CD4-positive, alpha-beta T cell (primary cell): ENCODE results near the gene SCN1A. TPM values are rescaled to one million over a fixed set of nuclear protein-coding genes. Genes with fewer than 3 reads are reported as not detected.
"Not testable (repeated sequence)": the region's sequence is repeated elsewhere in the genome, so short reads cannot be mapped to it uniquely, and the experiment has no call there.

ENCODE experiments used
- ATAC-seq: fragments of 200-7000 bp; cut with Tn5 transposase; one replicate; pipeline ENCODE4 v1.10.0; 2022; ENCODE audit warnings: mild to moderate bottlenecking; ENCODE audit not compliant: poor library complexity
- CTCF ChIA-PET: fragments of 350-600 bp; sonication (Branson Sonifier 250); formaldehyde crosslinking; loops from one replicate; lab custom pipeline; 2021; ENCODE audit warnings: antibody characterized with exemption, inconsistent platforms; lab: Charles Lee
- POLR2A ChIA-PET: fragments of 350-600 bp; sonication (Branson Sonifier 250); formaldehyde crosslinking; loops from one replicate; lab custom pipeline; 2021; ENCODE audit warnings: antibody characterized with exemption, inconsistent platforms; lab: Charles Lee
- DNase-seq, 14 experiments: peaks; one replicate each; pipeline ENCODE4 v3.0.0-alpha.2; 2013 to 2020; ENCODE audit warnings: mixed read lengths in 2 of 14
- H3K27ac ChIP-seq, 2 donors: one replicate each; pipeline versions ENCODE4 v1.5.1 to v1.7.0; 2013; ENCODE audit warnings: low read length in 2 of 2, low read depth in 1 of 2, mild to moderate bottlenecking in 1 of 2
- H3K27me3 ChIP-seq, 2 experiments: 1 replicate in 1 of 2; 2 replicates in 1 of 2; pipeline versions ENCODE4 v1.6.1 to v1.7.0; 2013; ENCODE audit warnings: low read length in 2 of 2, control low read depth in 1 of 2, mild to moderate bottlenecking in 1 of 2, moderate library complexity in 1 of 2; ENCODE audit not compliant: insufficient read depth in 2 of 2, control insufficient read depth in 1 of 2
- H3K36me3 ChIP-seq: one replicate; pipeline ENCODE4 v1.6.1; 2013; ENCODE audit warnings: low read length, control low read depth; ENCODE audit not compliant: insufficient read depth
- H3K4me1 ChIP-seq: one replicate; pipeline ENCODE4 v1.6.1; 2013; ENCODE audit warnings: low read length, control low read depth; ENCODE audit not compliant: insufficient read depth
- H3K4me3 ChIP-seq: one replicate; pipeline ENCODE4 v1.5.1; 2013; ENCODE audit warnings: mild to moderate bottlenecking, low read length, moderate library complexity
- H3K9me3 ChIP-seq, 2 experiments: 1 replicate in 1 of 2; 2 replicates in 1 of 2; pipeline versions ENCODE4 v1.6.1 to v1.7.0; 2013; ENCODE audit warnings: low read length in 2 of 2, mild to moderate bottlenecking in 2 of 2, control low read depth in 1 of 2, moderate library complexity in 1 of 2; ENCODE audit not compliant: control insufficient read depth in 1 of 2, insufficient read depth in 1 of 2
- H3K27ac Mint-ChIP-seq: one replicate; pipeline ENCODE4 v1.8.0; 2020; ENCODE audit warnings: mixed read lengths
- H3K27me3 Mint-ChIP-seq: one replicate; pipeline ENCODE4 v1.8.0; 2021; ENCODE audit warnings: mixed read lengths
- H3K36me3 Mint-ChIP-seq: one replicate; pipeline ENCODE4 v1.8.0; 2021; ENCODE audit warnings: low read depth, mixed read lengths
- H3K4me1 Mint-ChIP-seq: one replicate; pipeline ENCODE4 v1.8.0; 2021; ENCODE audit warnings: low read depth, mixed read lengths
- H3K4me3 Mint-ChIP-seq: one replicate; pipeline ENCODE4 v1.8.0; 2020; ENCODE audit warnings: mild to moderate bottlenecking, mixed read lengths
- H3K9me3 Mint-ChIP-seq: one replicate; pipeline ENCODE4 v1.8.0; 2020; ENCODE audit warnings: mixed read lengths
- CTCF ChIP-seq: fragments of 200-600 bp; IDR thresholded peaks from one replicate; pipeline ENCODE4 v1.8.0; 2022; ENCODE audit warnings: antibody characterized with exemption, mild to moderate bottlenecking
- intact Hi-C, 2 experiments: fragments of 100-400 bp; cut with DNase I in 1 of 2; cut with micrococcal nuclease in 1 of 2; formaldehyde crosslinking; loops; one replicate each; pipeline versions ENCODE4 v1.15.1 to v1.9.0; 2023 to 2025; cut with DNase I, micrococcal nuclease
- total RNA-seq, 174 experiments: library from RNA in 2 of 174; stranded (reverse) in 2 of 174; gene quantifications; one replicate each; pipeline ENCODE4 v1.2.3 and lab custom pipeline; 2021 to 2026

The SCN1A gene
- total RNA-seq, 2 experiments from 2014 or later: not detected

- ChIA-PET POLR2A (no interaction called here), CTCF (no interaction called here)
- H3K4me3 Mint-ChIP-seq: no peak overlapping the region
- no peak overlapping the region for H3K27ac Mint-ChIP-seq
- ATAC-seq (no peak), DNase-seq (no peak)
- H3K36me3 Mint-ChIP-seq: no peaks in the 10 kb centered on the region
- H3K27ac ChIP-seq: no peak overlapping the region
- H3K9me3 ChIP-seq: no peaks in the 10 kb centered on the region
- H3K4me3 ChIP-seq: no peak overlapping the region
- peaks cover 12% of the 10 kb centered on the region for H3K27me3 Mint-ChIP-seq
- intact Hi-C loops: no loop called here
- no peaks in the 10 kb centered on the region for H3K4me1 Mint-ChIP-seq
- H3K27me3 ChIP-seq: no peaks in the 10 kb centered on the region
- H3K4me1 ChIP-seq: no peaks in the 10 kb centered on the region
- no peaks in the 10 kb centered on the region for H3K36me3 ChIP-seq
- peaks cover 5% of the 10 kb centered on the region for H3K9me3 Mint-ChIP-seq
- TF ChIP-seq CTCF: no peak
Observed at GRCh38 chr2:166140932-166141331, 13.1 kb upstream of the SCN1A start.

- H3K4me3 ChIP-seq: no peak overlapping the region
- intact Hi-C loops: no loop called here
- no peaks in the 10 kb centered on the region for H3K36me3 ChIP-seq
- no peak overlapping the region for H3K27ac ChIP-seq
- ChIA-PET POLR2A (no interaction called here), CTCF (interaction anchor here (1.0 kb wide), 1 partner anchor 13 kb away, joined by 3 read pairs; the partner anchor contains the start of gene SCN1A)
- no peak for DNase-seq
- no peaks in the 10 kb centered on the region for H3K27me3 ChIP-seq
- H3K27me3 Mint-ChIP-seq: peaks cover 12% of the 10 kb centered on the region
- H3K9me3 ChIP-seq: no peaks in the 10 kb centered on the region
- no peak for ATAC-seq
- H3K27ac Mint-ChIP-seq: no peak overlapping the region
- no peaks in the 10 kb centered on the region for H3K4me1 Mint-ChIP-seq
- no peak overlapping the region for H3K4me3 Mint-ChIP-seq
- no peaks in the 10 kb centered on the region for H3K36me3 Mint-ChIP-seq
- no peaks in the 10 kb centered on the region for H3K4me1 ChIP-seq
- H3K9me3 Mint-ChIP-seq: peaks cover 5% of the 10 kb centered on the region
- TF ChIP-seq CTCF: no peak
Observed at GRCh38 chr2:166140475-166140874, 12.7 kb upstream of the SCN1A start.

GRCh38 chr2:166139479-166139878 lies 11.7 kb upstream of the SCN1A start:
- ATAC-seq, POLR2A ChIA-PET, H3K9me3 Mint-ChIP-seq, H3K27me3 ChIP-seq, H3K4me1 ChIP-seq, H3K4me3 ChIP-seq, H3K27ac Mint-ChIP-seq, DNase-seq, H3K4me3 Mint-ChIP-seq, H3K36me3 ChIP-seq, H3K27ac ChIP-seq, CTCF ChIA-PET, H3K36me3 Mint-ChIP-seq, H3K9me3 ChIP-seq, H3K4me1 Mint-ChIP-seq, intact Hi-C loops: not testable (repeated sequence)
- peaks cover 17% of the 10 kb centered on the region for H3K27me3 Mint-ChIP-seq

- H3K9me3 Mint-ChIP-seq: peaks cover 5% of the 10 kb centered on the region
Observed at GRCh38 chr2:166138667-166139066, 10.8 kb upstream of the SCN1A start.

More at GRCh38 chr2:166138667-166139066, 10.8 kb upstream of the SCN1A start:
- Histone ChIP-seq H3K36me3 (no peaks in the 10 kb centered on the region), H3K4me3 (no peak overlapping the region), H3K27me3 (no peaks in the 10 kb centered on the region), H3K27ac (no peak overlapping the region), H3K9me3 (no peaks in the 10 kb centered on the region), H3K4me1 (no peaks in the 10 kb centered on the region)
- Mint-ChIP-seq H3K4me3 (no peak overlapping the region), H3K27me3 (peaks cover 25% of the 10 kb centered on the region), H3K27ac (no peak overlapping the region), H3K4me1 (no peaks in the 10 kb centered on the region), H3K36me3 (no peaks in the 10 kb centered on the region)
- DNase-seq (no peak), ATAC-seq (no peak)
- intact Hi-C loops: no loop called here
- no peak for TF ChIP-seq CTCF
- CTCF ChIA-PET: no interaction called here
- POLR2A ChIA-PET: no interaction called here
